Activated naive CD4-positive, alpha-beta T cell treated with anti-CD3 and anti-CD28 coated beads for 36 hours (primary cell): ENCODE data around the gene DDX55. TPM values are rescaled to one million over a fixed set of nuclear protein-coding genes. Genes with fewer than 3 reads are reported as not detected.
A peak's percentile ranks its signal among the peaks of the same experiment; 100 is the strongest.
"Not testable (repeated sequence)": the region's sequence is repeated elsewhere in the genome, so short reads cannot be mapped to it uniquely, and the experiment has no call there.

Source experiments
- CTCF ChIA-PET: fragments of 350-600 bp; sonication (Branson Sonifier 250); formaldehyde crosslinking; loops from one replicate; lab custom pipeline; 2021; ENCODE audit warnings: antibody characterized with exemption; lab: Charles Lee
- DNase-seq: peaks from one replicate; pipeline ENCODE4 v3.0.0-alpha.2; 2020
- H3K27ac Mint-ChIP-seq: one replicate; pipeline ENCODE4 v1.8.0; 2021; ENCODE audit warnings: mild to moderate bottlenecking, mixed read lengths
- H3K27me3 Mint-ChIP-seq: one replicate; pipeline ENCODE4 v1.8.0; 2021; ENCODE audit warnings: low read depth, mixed read lengths
- H3K36me3 Mint-ChIP-seq: one replicate; pipeline ENCODE4 v1.8.0; 2021; ENCODE audit warnings: low read depth, mixed read lengths
- H3K4me1 Mint-ChIP-seq: one replicate; pipeline ENCODE4 v1.8.0; 2021; ENCODE audit warnings: low read depth, mixed read lengths
- H3K4me3 Mint-ChIP-seq: one replicate; pipeline ENCODE4 v1.8.0; 2021; ENCODE audit warnings: mild to moderate bottlenecking, moderate library complexity, mixed read lengths
- H3K9me3 Mint-ChIP-seq: one replicate; pipeline ENCODE4 v1.8.0; 2021; ENCODE audit warnings: mixed read lengths
- intact Hi-C: fragments of 100-400 bp; cut with micrococcal nuclease; formaldehyde crosslinking; loops from one replicate; pipeline ENCODE4 v1.15.1; 2023
- total RNA-seq, 2 experiments: library from RNA; stranded (reverse); gene quantifications; one replicate each; pipeline ENCODE4 v1.2.3, GENCODE V29; 2021

Gene DDX55
- 10 to 100 TPM; 44.8 to 48.7 TPM for total RNA-seq

GRCh38 chr12:123601602-123602489, at the start of gene DDX55:
Gene DDX55 (plus strand): TSS chr12:123602099. CDS start chr12:123602149, 50 bp downstream.
- H3K4me1 Mint-ChIP-seq, result peaks cover 45% of the 10 kb centered on the region
- no peaks in the 10 kb centered on the region for H3K27me3 Mint-ChIP-seq
- intact Hi-C loops, result loop anchor here (1.0 to 5.0 kb wide), 5 partner anchors 18 to 627 kb away; partner anchors contain the start of genes EIF2B1, GTF2H3, KMT5A and OGFOD2
- peak within 1 kb of the TSS; percentile 89 for H3K4me3 Mint-ChIP-seq
- peak within 1 kb of the TSS; percentile 94 for H3K27ac Mint-ChIP-seq
- CTCF ChIA-PET, result interaction anchor here (0.5 to 1.4 kb wide), 5 partner anchors 19 to 627 kb away, joined by 3 to 4 read pairs (median 3); partner anchors contain the start of gene OGFOD2
- H3K9me3 Mint-ChIP-seq, result no peaks in the 10 kb centered on the region
- peak; percentile 87 for DNase-seq
- H3K36me3 Mint-ChIP-seq, result peaks cover 23% of the 10 kb centered on the region

GRCh38 chr12:123554136-123554535, 47.8 kb upstream of the DDX55 start:
- CTCF ChIA-PET, H3K9me3 Mint-ChIP-seq, intact Hi-C loops: not testable (repeated sequence)

GRCh38 chr12:123554843-123555242, 47.1 kb upstream of the DDX55 start:
- H3K27ac Mint-ChIP-seq, H3K9me3 Mint-ChIP-seq, H3K27me3 Mint-ChIP-seq, DNase-seq, intact Hi-C loops, H3K36me3 Mint-ChIP-seq, H3K4me1 Mint-ChIP-seq, CTCF ChIA-PET, H3K4me3 Mint-ChIP-seq: not testable (repeated sequence)

More at GRCh38 chr12:123554136-123554535, 47.8 kb upstream of the DDX55 start:
- not testable (repeated sequence) for H3K4me3 Mint-ChIP-seq, H3K36me3 Mint-ChIP-seq, H3K27me3 Mint-ChIP-seq, DNase-seq, H3K4me1 Mint-ChIP-seq, H3K27ac Mint-ChIP-seq

- H3K4me1 Mint-ChIP-seq, H3K9me3 Mint-ChIP-seq, H3K36me3 Mint-ChIP-seq, intact Hi-C loops, H3K27me3 Mint-ChIP-seq, DNase-seq, H3K4me3 Mint-ChIP-seq, H3K27ac Mint-ChIP-seq: not testable (repeated sequence)
- CTCF ChIA-PET, result interaction anchor here (0.6 to 0.7 kb wide), 2 partner anchors 188 to 376 kb away, joined by 3 to 4 read pairs; no protein-coding TSS in a partner anchor
Measured at GRCh38 chr12:123558487-123558886, 43.4 kb upstream of the DDX55 start.

- intact Hi-C loops, result no loop called here
- Mint-ChIP-seq H3K4me1 (no peaks in the 10 kb centered on the region), H3K27me3 (no peaks in the 10 kb centered on the region), H3K9me3 (no peaks in the 10 kb centered on the region), H3K27ac (no peak overlapping the region), H3K4me3 (no peak overlapping the region), H3K36me3 (no peaks in the 10 kb centered on the region)
- DNase-seq, result no peak
- CTCF ChIA-PET, result interaction anchor here (0.6 to 0.9 kb wide), 2 partner anchors 22 to 1226 kb away, joined by 3 to 5 read pairs; no protein-coding TSS in a partner anchor
Measured at GRCh38 chr12:123559468-123559867, 42.4 kb upstream of the DDX55 start.

GRCh38 chr12:123571343-123571813, 30.5 kb upstream of the DDX55 start:
- H3K27me3 Mint-ChIP-seq, result no peaks in the 10 kb centered on the region
- H3K27ac Mint-ChIP-seq, result no peak overlapping the region
- H3K9me3 Mint-ChIP-seq, result no peaks in the 10 kb centered on the region
- DNase-seq, result no peak
- intact Hi-C loops, result no loop called here
- CTCF ChIA-PET, result interaction anchor here (1.1 kb wide), 1 partner anchor 10 kb away, joined by 4 read pairs; no protein-coding TSS in a partner anchor
- peaks cover 11% of the 10 kb centered on the region for H3K4me1 Mint-ChIP-seq
- no peak overlapping the region for H3K4me3 Mint-ChIP-seq
- H3K36me3 Mint-ChIP-seq, result no peaks in the 10 kb centered on the region

GRCh38 chr12:123572391-123572790, 29.5 kb upstream of the DDX55 start:
- CTCF ChIA-PET, result no interaction called here
- intact Hi-C loops, result no loop called here

GRCh38 chr12:123573870-123574269, 28.0 kb upstream of the DDX55 start:
- Mint-ChIP-seq H3K4me1 (peaks cover 13% of the 10 kb centered on the region), H3K27me3 (no peaks in the 10 kb centered on the region), H3K36me3 (no peaks in the 10 kb centered on the region), H3K9me3 (no peaks in the 10 kb centered on the region), H3K4me3 (no peak overlapping the region), H3K27ac (no peak overlapping the region)
- intact Hi-C loops, result no loop called here
- CTCF ChIA-PET, result no interaction called here
- DNase-seq, result no peak

More at GRCh38 chr12:123572391-123572790, 29.5 kb upstream of the DDX55 start:
- Mint-ChIP-seq H3K27ac (no peak overlapping the region), H3K9me3 (no peaks in the 10 kb centered on the region), H3K36me3 (no peaks in the 10 kb centered on the region), H3K4me3 (no peak overlapping the region), H3K4me1 (peaks cover 11% of the 10 kb centered on the region), H3K27me3 (no peaks in the 10 kb centered on the region)
- no peak for DNase-seq

GRCh38 chr12:123576611-123577010, 25.3 kb upstream of the DDX55 start:
- no peaks in the 10 kb centered on the region for H3K9me3 Mint-ChIP-seq
- H3K27ac Mint-ChIP-seq, result no peak overlapping the region
- peaks cover 3% of the 10 kb centered on the region for H3K4me1 Mint-ChIP-seq
- H3K36me3 Mint-ChIP-seq, result no peaks in the 10 kb centered on the region
- intact Hi-C loops, result no loop called here
- DNase-seq, result no peak
- CTCF ChIA-PET, result no interaction called here
- H3K4me3 Mint-ChIP-seq, result no peak overlapping the region
- no peaks in the 10 kb centered on the region for H3K27me3 Mint-ChIP-seq

GRCh38 chr12:123578243-123578642, 23.7 kb upstream of the DDX55 start:
- Mint-ChIP-seq H3K9me3 (no peaks in the 10 kb centered on the region), H3K4me1 (peaks cover 14% of the 10 kb centered on the region), H3K4me3 (no peak overlapping the region), H3K27me3 (no peaks in the 10 kb centered on the region), H3K36me3 (no peaks in the 10 kb centered on the region), H3K27ac (no peak overlapping the region)
- intact Hi-C loops, result no loop called here
- CTCF ChIA-PET, result interaction anchor here (0.6 to 0.8 kb wide), 3 partner anchors 72 to 300 kb away, joined by 3 read pairs; no protein-coding TSS in a partner anchor
- no peak for DNase-seq

- H3K4me1 Mint-ChIP-seq, result peaks cover 14% of the 10 kb centered on the region
- H3K4me3 Mint-ChIP-seq, H3K27ac Mint-ChIP-seq, intact Hi-C loops, H3K9me3 Mint-ChIP-seq, H3K36me3 Mint-ChIP-seq, DNase-seq, H3K27me3 Mint-ChIP-seq: not testable (repeated sequence)
- CTCF ChIA-PET, result interaction anchor here (0.6 kb wide), 2 partner anchors 217 to 300 kb away, joined by 3 read pairs; no protein-coding TSS in a partner anchor
Measured at GRCh38 chr12:123578829-123579228, 23.1 kb upstream of the DDX55 start.

GRCh38 chr12:123580772-123581171, 21.1 kb upstream of the DDX55 start:
- intact Hi-C loops, result loop anchor here (5.0 kb wide), 2 partner anchors 132 to 503 kb away; partner anchors contain the start of gene ATP6V0A2
- CTCF ChIA-PET, result interaction anchor here (1.3 to 2.2 kb wide), 2 partner anchors 48 to 343 kb away, joined by 6 to 9 read pairs; no protein-coding TSS in a partner anchor
- H3K27ac Mint-ChIP-seq, result no peak overlapping the region
- H3K4me3 Mint-ChIP-seq, result no peak overlapping the region
- no peaks in the 10 kb centered on the region for H3K36me3 Mint-ChIP-seq
- H3K9me3 Mint-ChIP-seq, result no peaks in the 10 kb centered on the region
- no peaks in the 10 kb centered on the region for H3K27me3 Mint-ChIP-seq
- peaks cover 22% of the 10 kb centered on the region for H3K4me1 Mint-ChIP-seq
- DNase-seq, result no peak
